GM18858 (cell line): Measurements from ENCODE around the gene PPIG.
"Not testable (repeated sequence)": the region's sequence is repeated elsewhere in the genome, so short reads cannot be mapped to it uniquely, and the experiment has no call there.

Experiments used
- ATAC-seq: cut with Tn5 transposase; IDR thresholded peaks from one replicate; pipeline ENCODE4 v1.9.1; 2021; ENCODE audit not compliant: unreplicated experiment

PPIG gene

DNA sequence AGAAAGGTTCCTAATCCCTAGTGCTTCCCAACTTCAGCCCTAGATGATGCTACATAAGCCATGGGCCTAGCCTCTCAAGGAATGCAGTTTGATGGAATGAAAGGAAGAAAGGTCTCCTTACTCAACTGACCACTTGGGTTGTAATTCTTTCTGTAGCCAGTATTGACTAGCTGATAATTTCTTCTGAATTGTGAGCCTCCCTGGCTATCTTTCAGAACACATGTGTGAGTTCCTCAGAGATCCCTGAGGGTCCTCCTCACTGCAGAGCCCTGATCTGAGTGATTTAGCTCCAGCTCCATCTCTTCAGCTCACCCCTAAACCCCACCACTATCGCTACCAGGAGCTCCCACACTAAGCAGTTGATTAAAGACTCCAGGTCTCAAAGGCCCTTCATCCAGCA, 78.6 kb downstream of the PPIG start:
- ATAC-seq: no peak

GRCh38 chr2:169663247-169663646, 79.1 kb downstream of the PPIG start:
- ATAC-seq: no peak

DNA sequence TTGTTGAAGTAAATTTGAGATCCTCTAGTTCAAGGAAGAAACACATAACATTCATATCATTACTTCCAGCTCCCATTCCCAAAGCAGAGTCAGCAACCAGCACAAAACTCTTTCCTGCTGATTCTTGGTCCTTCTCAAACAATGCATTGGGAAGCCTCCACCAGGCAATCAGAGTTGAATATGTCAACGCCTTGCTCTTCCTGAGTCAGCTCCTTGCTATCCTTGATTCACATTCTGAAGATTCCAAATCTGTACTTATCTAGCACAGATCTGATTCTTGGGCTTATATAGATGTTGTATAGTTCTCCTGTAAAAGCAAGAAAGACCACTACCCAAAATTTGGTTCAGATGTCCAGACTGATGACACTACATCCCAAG, 80.4 kb downstream of the PPIG start:
- ATAC-seq: no peak

- no peak for ATAC-seq
These were observed 81.1 kb downstream of the PPIG start for GRCh38 chr2:169664978-169665930.

DNA sequence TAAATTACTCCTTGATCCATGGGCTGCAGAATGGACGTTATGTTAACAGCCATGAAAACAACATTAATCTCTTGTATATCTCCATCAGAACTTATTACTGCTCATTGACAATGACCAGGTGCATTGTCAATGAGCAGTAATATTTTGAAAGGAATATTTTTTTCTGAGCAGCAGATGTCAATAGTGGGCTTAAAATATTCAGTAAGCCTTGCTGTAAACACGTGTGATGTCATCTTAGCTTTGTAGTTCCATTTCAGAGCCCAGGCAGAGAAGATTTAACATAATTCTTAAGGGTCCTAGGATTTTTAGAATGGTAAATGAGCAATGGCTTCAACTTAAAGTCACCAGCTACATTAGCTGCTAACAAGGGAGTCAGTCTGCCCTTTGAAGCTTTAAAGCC, 83.4 kb downstream of the PPIG start:
- ATAC-seq: no peak

DNA sequence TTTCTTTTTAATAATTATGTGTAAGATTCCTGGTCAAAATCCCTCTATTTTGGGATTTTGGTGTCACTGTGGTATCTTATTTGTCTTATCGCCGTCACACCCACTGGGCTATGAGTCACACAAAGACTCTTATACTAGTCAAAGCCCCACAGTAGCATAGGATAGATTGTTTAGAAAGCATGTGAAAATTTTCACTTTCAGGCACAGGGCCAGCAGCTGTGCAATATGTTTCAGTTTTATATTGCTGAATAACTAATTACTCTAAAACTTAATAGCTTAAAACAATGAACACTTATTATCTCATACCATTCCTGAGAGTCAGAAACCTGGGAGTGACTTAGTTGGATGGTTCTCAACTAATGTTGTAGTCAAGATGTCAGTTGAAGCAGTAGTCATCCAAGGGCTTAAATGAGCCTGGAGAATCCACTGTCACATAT, 86.1 kb downstream of the PPIG start:
- ATAC-seq: no peak

GRCh38 chr2:169670937-169671336, 86.8 kb downstream of the PPIG start:
- ATAC-seq: no peak

DNA sequence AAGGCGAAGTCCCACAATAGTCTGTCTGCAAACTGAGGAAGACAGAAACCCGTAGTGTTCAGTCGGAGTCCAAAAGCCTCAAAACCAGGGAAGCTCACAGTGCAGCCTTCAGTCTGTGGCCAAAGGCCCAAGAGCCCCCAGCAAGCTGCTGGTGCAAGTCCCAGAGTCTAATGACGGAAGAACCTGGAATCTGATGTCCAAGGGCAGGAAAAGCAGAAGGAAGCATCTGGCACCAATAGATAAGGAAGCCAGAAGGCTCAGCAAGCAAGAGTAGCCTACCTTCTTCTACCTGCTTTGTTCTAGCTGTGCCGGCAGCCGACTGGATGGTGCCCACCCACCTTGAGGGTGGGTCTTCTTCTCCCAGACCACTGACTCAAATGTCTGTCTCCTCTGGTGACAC, 88.3 kb downstream of the PPIG start:
- ATAC-seq: no peak

- ATAC-seq: no peak
These were observed 89.0 kb downstream of the PPIG start for GRCh38 chr2:169673106-169673505.

DNA sequence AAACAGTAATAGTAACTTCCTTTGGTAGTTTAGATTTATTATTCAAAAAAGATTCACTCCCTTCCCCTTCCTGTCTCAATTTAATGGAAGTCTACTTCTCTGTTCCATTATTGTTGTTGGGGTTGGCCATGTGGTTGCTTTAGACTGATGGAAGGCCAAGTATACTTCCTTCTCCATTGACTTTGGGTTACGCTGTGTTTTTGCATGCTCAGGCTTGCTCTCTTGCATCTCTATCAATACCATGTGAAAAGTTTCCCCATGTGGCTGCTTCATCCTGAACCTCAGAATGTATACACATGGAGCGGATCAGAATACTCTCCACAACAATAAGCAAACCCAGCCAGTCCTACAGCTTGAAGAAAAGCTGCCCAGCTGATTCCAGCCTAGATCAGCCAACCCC, 89.8 kb downstream of the PPIG start:
- no peak for ATAC-seq

DNA sequence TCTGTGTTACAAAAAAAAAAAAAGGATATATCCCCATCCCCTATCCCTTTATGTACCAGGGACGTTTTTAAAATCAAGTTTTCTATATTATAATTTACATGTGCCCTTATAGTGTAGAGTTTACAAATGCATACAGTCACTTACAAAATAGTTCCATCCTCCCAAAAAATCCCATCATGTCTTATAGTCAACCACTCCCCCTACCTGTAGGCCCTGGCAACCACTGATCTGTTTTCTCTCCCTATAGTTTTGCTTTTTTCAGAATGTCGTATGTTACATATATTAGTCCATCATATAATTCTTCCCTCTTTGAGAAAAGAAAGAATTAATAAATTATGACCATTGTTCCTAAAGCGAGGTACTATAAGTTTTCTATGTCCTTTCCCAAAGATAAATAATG, 92.2 kb downstream of the PPIG start:
- no peak for ATAC-seq

DNA sequence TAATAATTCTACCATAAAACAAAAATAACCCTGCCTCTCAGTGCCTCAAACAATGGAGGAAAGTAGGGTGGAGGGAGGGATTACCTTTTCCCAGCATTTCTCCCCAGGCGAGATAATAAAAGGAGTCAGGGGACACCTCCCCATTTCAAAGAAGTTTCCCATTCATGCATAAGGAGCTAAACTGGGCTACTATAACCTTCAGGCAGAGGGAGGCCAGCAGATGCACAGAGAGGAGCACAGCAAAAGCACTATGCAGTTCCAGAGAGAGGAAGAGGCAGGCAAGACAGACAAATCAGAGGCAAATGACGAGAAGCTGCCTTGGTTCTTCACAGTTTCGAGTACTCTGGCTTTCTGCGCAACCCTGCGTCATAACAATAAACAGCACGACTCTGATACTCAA, 92.7 kb downstream of the PPIG start:
- ATAC-seq: no peak

DNA sequence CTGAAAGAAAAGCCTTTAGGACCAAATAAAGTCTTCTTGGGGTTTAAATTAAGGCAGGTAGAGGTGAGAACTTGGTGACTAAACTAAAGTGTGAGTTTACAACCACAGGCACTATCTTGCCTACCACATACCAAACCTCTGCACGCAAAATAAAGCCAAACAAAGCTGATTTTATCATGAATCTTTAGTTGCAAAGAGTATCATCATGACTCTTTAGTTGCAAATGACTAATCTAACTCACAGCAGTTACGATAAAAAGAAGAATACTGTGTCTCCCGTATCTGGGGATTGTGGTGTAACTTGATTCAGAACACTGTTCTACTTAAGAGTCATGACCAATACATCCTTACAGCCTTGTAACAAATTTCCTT, 98.9 kb downstream of the PPIG start:
- no peak for ATAC-seq

DNA sequence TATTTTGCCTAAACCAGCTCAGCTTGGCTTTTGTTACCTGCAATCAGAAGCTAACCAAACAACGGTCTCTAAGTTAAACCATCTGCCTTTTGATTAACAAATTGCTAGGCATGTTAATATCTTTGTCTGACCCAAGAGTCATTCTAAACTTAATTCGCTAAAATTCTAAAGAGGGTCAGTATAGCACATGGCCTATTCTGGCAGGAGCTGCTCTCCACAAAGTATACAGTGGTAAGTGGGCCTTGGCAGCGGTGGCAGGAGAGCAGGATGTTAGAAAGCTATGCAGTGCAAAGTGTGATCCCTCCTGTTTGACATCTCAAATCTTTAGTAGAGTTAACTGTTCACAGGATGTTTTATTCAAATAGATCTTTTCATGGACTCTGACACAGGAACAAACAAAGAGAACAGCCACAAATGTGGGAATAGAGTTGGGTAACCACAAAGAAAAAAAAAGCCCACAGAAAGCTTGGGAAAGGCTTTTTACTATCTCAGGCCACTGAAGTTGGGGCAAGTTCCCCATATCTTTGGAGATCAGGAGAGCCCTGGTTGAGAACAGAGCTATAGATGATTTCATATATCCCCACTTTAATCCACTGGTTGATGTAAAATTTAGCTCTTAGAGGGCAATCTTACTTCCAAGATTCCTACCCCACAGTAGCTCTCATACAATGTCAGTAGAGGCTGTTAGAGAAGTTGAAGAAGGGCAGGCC, 99.4 kb downstream of the PPIG start:
- ATAC-seq: no peak

DNA sequence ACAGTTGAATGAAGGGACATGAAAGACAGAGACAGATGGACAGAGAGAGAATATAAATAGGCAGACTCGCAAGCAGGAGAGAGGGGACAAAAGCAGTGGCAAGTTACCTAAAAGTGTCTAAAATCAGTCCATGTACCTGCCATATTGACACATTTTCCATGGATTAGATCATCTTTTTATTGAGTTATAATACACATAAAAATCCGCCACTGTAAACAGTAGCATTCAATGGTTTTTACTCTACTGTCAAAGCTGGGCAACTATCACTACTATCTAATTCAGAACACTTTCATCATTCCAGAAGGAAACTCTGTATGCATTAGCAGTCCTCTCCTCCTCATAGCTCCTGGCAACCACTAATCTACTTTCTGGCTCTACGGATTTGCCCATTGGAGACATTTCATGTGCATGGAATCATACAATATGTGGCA, 100.0 kb downstream of the PPIG start:
- no peak for ATAC-seq

- not testable (repeated sequence) for ATAC-seq
These were observed 100.6 kb downstream of the PPIG start for GRCh38 chr2:169684712-169685111.

DNA sequence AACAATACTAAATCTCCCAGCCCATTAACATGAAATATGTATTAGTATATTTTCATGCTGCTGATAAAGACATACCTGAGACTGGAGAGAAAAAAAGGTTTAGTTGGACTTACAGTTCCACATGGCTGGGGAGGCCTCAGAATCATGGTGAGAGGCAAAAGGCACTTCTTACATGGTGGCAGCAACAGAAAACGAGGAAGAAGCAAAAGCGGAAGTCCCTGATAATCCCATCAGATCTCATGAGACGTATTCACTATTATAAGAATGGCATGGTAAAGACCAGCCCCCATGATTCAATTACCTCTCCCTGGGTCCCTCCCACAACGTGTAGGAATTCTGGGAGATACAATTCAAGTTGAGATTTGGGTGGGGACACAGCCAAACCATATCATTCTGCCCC, 102.7 kb downstream of the PPIG start:
- not testable (repeated sequence) for ATAC-seq

DNA sequence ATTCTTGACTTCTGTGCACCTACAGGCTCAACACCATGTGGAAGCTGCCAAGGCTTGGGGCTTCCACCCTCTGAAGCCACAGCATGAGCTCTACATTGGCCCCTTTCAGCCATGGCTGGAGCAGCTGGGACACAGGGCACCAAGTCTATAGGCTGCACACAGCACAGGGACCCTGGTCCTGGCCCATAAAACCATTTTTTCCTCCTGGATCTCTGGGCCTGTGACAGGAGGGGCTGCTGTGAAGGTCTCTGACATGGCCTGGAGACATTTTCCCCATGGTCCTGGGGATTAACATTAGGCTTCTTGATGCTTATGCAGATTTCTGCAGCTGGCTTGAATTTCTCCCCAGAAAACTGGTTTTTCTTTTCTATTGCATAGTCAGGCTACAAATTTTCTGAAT, 103.8 kb downstream of the PPIG start:
- ATAC-seq: not testable (repeated sequence)

DNA sequence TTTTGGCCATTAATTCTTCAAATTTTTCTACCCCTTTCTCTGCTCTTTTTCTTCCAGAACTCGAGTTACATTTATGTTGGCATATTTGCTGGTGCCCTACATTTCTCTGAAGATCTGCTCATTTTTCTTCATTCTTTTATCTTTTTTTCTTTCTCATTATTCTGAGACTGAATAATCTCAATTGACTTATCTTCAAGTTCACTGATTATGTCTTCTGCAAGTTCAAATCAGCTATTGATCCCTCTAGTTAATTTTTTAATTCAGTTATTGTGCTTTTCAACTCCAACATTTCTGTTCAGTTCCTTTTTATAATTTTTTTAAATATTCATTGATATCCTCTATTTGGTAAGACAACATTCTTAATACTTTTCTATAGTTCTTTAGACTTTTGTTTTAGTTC, 106.8 kb downstream of the PPIG start:
- no peak for ATAC-seq
